ENCODE results near the gene SZRD1.

DNA sequence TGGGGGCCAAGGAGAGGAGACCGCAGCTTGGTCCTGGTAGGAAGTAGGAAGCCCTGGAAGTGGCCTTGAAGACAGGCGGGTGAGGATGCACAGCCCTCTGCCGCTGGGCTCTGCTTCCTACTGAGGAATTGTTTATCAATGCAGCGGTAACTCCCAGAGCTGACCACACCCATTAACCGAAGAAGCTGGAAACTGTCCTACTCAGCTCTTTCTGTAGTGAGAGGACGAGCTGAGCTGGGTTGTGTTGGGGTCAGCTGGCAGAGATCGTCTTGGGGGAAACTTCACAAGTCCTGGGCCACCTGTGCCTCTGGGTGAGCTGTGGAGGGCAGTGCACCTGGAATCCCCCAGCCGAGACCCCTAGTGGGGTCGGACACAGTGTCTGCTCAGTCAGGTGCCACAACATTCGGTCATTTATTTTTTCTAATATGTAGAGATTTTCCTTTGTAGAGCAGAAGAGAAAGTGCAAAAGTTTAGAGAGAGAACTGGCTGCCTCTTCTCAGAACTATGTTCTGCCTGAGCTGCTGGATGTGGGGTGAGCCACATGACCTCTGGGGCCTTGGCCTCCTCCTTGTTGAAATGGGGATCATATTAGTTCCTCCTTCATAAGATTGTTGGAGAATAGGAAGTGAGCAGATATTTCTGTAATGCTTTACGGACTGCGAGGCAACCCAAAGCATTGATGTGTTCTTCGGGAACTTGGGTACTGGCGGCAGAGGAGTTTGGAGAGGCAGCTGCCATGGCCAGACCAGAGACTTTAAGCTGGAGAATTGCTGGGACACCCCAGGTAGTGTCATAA, 77.1 kb downstream of the SZRD1 start:
- TF ChIP-seq, protein P1, sequence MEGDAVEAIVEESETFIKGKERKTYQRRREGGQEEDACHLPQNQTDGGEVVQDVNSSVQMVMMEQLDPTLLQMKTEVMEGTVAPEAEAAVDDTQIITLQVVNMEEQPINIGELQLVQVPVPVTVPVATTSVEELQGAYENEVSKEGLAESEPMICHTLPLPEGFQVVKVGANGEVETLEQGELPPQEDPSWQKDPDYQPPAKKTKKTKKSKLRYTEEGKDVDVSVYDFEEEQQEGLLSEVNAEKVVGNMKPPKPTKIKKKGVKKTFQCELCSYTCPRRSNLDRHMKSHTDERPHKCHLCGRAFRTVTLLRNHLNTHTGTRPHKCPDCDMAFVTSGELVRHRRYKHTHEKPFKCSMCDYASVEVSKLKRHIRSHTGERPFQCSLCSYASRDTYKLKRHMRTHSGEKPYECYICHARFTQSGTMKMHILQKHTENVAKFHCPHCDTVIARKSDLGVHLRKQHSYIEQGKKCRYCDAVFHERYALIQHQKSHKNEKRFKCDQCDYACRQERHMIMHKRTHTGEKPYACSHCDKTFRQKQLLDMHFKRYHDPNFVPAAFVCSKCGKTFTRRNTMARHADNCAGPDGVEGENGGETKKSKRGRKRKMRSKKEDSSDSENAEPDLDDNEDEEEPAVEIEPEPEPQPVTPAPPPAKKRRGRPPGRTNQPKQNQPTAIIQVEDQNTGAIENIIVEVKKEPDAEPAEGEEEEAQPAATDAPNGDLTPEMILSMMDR (IDR thresholded peaks at IDR 0.05; ENCODE audit: low read depth, low read length, poor library complexity, severe bottlenecking) = no peak
- TF ChIP-seq EZH2phosphoT487 (IDR thresholded peaks at IDR 0.05; ENCODE audit: borderline replicate concordance, low read length) = no peak
